ENCODE measurements around the gene TMEM132D. TPM values are rescaled to one million over a fixed set of nuclear protein-coding genes. Genes with fewer than 3 reads are reported as not detected.

TMEM132D gene
- total and polyA plus RNA-seq, 2 of the 4 experiments (the other 2 are of a cell fraction), result not detected

GRCh38 chr12:129372348-129372747, 531.5 kb downstream of the TMEM132D start:
- in situ Hi-C loops (cut with MboI; ENCODE audit: low sequenced_read_pairs), result no loop called here

More at GRCh38 chr12:129372348-129372747, 531.5 kb downstream of the TMEM132D start:
- Histone ChIP-seq H2AK5ac (ENCODE audit: low read depth, low read length) (no peak overlapping the region), H2BK120ac (ENCODE audit: low read depth, low read length) (no peak overlapping the region), H4K91ac (ENCODE audit: insufficient read depth, low read depth, low read length) (no peak overlapping the region), H3K23ac (ENCODE audit: low read depth, low read length) (no peak overlapping the region), H2AK9ac (replicated peaks; ENCODE audit: low read depth, low read length, poor library complexity) (no peak overlapping the region), H3K9me1 (ENCODE audit: insufficient read depth, low read length) (no peaks in the 10 kb centered on the region), H3K56ac (ENCODE audit: extremely low read depth, insufficient read depth, low read length) (no peak overlapping the region), H3K79me1 (ENCODE audit: low read depth in 1 of 2, low read length in 2 of 2) (no peaks in the 10 kb centered on the region), H3K27me3 (ENCODE audit: control insufficient read depth, insufficient read depth, low read length) (no peaks in the 10 kb centered on the region), H3K9me3 (ENCODE audit: control insufficient read depth, insufficient read depth, low read length) (peaks cover 14% of the 10 kb centered on the region), H3K18ac (ENCODE audit: low read depth, low read length) (no peak overlapping the region), H2BK15ac (ENCODE audit: low read depth, low read length) (no peak overlapping the region), H2AFZ (replicated peaks; ENCODE audit: low read length, poor library complexity) (no peak overlapping the region), H3K14ac (replicated peaks; ENCODE audit: low read depth, low read length) (no peak overlapping the region), H3K36me3 (ENCODE audit: control insufficient read depth, insufficient read depth, low read length) (no peaks in the 10 kb centered on the region), H3K4ac (ENCODE audit: low read depth, low read length) (no peak overlapping the region), H4K5ac (ENCODE audit: low read depth, low read length) (no peak overlapping the region), H3K27ac (ENCODE audit: insufficient read depth, low read length) (no peak overlapping the region), H2BK5ac (ENCODE audit: low read depth, low read length, poor library complexity, severe bottlenecking) (no peak overlapping the region), H2BK20ac (ENCODE audit: low read depth, low read length) (no peak overlapping the region), H4K20me1 (ENCODE audit: insufficient read depth, low read length) (no peaks in the 10 kb centered on the region), H3K4me2 (ENCODE audit: low read depth, low read length) (no peak overlapping the region), H3K4me1 (ENCODE audit: control insufficient read depth, insufficient read depth, low read length) (no peaks in the 10 kb centered on the region), H3K9ac (ENCODE audit: low read depth, low read length) (no peak overlapping the region), H4K8ac (ENCODE audit: low read depth in 2 of 2, low read length in 2 of 2) (no peak overlapping the region), H3K4me3 (ENCODE audit: insufficient read depth, low read depth, low read length) (no peak overlapping the region)
- DNase-seq, result no peak
- ATAC-seq (ENCODE audit: low read depth), result no peak
- ChIA-PET CTCF (no interaction called here), POLR2A (ENCODE audit: unreplicated experiment) (no interaction called here)
- no CpG with 5 or more reads among the region's 2 CpGs for WGBS, 2 experiments (ENCODE audit: extremely low coverage in 2 of 2, insufficient read length in 1 of 2)
- no TSS peak for BruUV-seq (replicated peaks)
- intact Hi-C loops (cut with micrococcal nuclease), result no loop called here
- TF ChIP-seq SMC3 (IDR thresholded peaks at IDR 0.05; ENCODE audit: low read depth, low read length) (no peak), CEBPB (IDR thresholded peaks at IDR 0.05; ENCODE audit: low read depth, low read length) (no peak), FOS (IDR thresholded peaks at IDR 0.05; ENCODE audit: low read depth, low read length) (no peak), CHD1 (IDR thresholded peaks at IDR 0.05; ENCODE audit: low read depth, low read length) (no peak), RCOR1 (IDR thresholded peaks at IDR 0.05; ENCODE audit: insufficient replicate concordance, low read length) (no peak), NFE2L2 (IDR thresholded peaks at IDR 0.05; ENCODE audit: low read depth, low read length) (no peak), BHLHE40 (IDR thresholded peaks at IDR 0.05; ENCODE audit: low read depth, low read length) (no peak), MAZ (IDR thresholded peaks at IDR 0.05; ENCODE audit: borderline replicate concordance, low read depth, low read length) (no peak), RFX5 (IDR thresholded peaks at IDR 0.05; ENCODE audit: low read depth, low read length) (no peak), MXI1 (IDR thresholded peaks at IDR 0.05; ENCODE audit: borderline replicate concordance, low read depth, low read length) (no peak), MAFK (IDR thresholded peaks at IDR 0.05; ENCODE audit: low read depth, low read length) (no peak), RAD21 (IDR thresholded peaks at IDR 0.05; ENCODE audit: low read length) (no peak), POLR2A (IDR thresholded peaks at IDR 0.05; ENCODE audit: low read depth, low read length) (no peak)
- TF ChIP-seq, protein P1, sequence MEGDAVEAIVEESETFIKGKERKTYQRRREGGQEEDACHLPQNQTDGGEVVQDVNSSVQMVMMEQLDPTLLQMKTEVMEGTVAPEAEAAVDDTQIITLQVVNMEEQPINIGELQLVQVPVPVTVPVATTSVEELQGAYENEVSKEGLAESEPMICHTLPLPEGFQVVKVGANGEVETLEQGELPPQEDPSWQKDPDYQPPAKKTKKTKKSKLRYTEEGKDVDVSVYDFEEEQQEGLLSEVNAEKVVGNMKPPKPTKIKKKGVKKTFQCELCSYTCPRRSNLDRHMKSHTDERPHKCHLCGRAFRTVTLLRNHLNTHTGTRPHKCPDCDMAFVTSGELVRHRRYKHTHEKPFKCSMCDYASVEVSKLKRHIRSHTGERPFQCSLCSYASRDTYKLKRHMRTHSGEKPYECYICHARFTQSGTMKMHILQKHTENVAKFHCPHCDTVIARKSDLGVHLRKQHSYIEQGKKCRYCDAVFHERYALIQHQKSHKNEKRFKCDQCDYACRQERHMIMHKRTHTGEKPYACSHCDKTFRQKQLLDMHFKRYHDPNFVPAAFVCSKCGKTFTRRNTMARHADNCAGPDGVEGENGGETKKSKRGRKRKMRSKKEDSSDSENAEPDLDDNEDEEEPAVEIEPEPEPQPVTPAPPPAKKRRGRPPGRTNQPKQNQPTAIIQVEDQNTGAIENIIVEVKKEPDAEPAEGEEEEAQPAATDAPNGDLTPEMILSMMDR (conservative IDR thresholded peaks at IDR 0.05; ENCODE audit: low read depth, low read length), result no peak
- dilution Hi-C loops (cut with HindIII; ENCODE audit: low sequenced_read_pairs, unreplicated experiment), result no loop called here
